ENCODE measurements around the gene FBXW7. TPM values are rescaled to one million over a fixed set of nuclear protein-coding genes. Genes with fewer than 3 reads are reported as not detected.

The FBXW7 gene
- total RNA-seq, 1 experiment from 2014 or later = 23.0 TPM

- TF ChIP-seq REST (IDR thresholded peaks at IDR 0.05; ENCODE audit: low read depth) (no peak), ELF1 (IDR thresholded peaks at IDR 0.05; ENCODE audit: borderline replicate concordance, low read depth) (no peak), SRF (IDR thresholded peaks at IDR 0.05; ENCODE audit: low read depth) (no peak)
These were observed 53.7 kb downstream of the FBXW7 start (continued) for GRCh38 chr4:152482211-152482610.

- ChIA-PET RAD21 (ENCODE audit: low non-redundant PET in 1 of 2, low total read pairs in 2 of 2, uncharacterized antibody in 2 of 2, unreplicated experiment in 2 of 2) (no interaction called here), CTCF (interaction anchor here (1.8 kb wide), 1 partner anchor 21 kb away, joined by 6 read pairs; no protein-coding TSS in a partner anchor), POLR2A (no interaction called here)
- no peaks in the 10 kb centered on the region for H3K4me1 ChIP-seq (ENCODE audit: control insufficient read depth in 1 of 2, insufficient read depth in 2 of 2, low read length in 2 of 2)
- no peak overlapping the region for H3K4me2 ChIP-seq (ENCODE audit: low read length)
- intact Hi-C loops (cut with micrococcal nuclease) = no loop called here
- ATAC-seq = no peak
- no peaks in the 10 kb centered on the region for H3K27me3 ChIP-seq (ENCODE audit: insufficient read depth, low read length)
- H3K9me2 ChIP-seq (ENCODE audit: insufficient read depth) = no peaks in the 10 kb centered on the region
- no TSS peak for BruUV-seq (replicated peaks)
- no peaks in the 10 kb centered on the region for H3K9me3 ChIP-seq (ENCODE audit: control insufficient read depth in 1 of 2, insufficient read depth in 1 of 2, low read depth in 1 of 2, low read length in 2 of 2)
- H3K9ac ChIP-seq (ENCODE audit: low read length) = no peak overlapping the region
- no peaks in the 10 kb centered on the region for H4K20me1 ChIP-seq (ENCODE audit: insufficient read depth)
- DNase-seq (ENCODE audit: low read depth, low spot score) = no peak
- H3K4me3 ChIP-seq (replicated peaks in 1 of 2; ENCODE audit: low read depth in 1 of 2, low read length in 2 of 2) = no peak overlapping the region
- H2AFZ ChIP-seq (ENCODE audit: low read depth, low read length, poor library complexity, severe bottlenecking) = no peak overlapping the region
- H3K79me2 ChIP-seq (ENCODE audit: insufficient read depth, low read length) = peaks cover 86% of the 10 kb centered on the region
- H3K27ac ChIP-seq (ENCODE audit: low read depth, low read length) = no peak overlapping the region
- H3K36me3 ChIP-seq (ENCODE audit: control insufficient read depth in 1 of 2, insufficient read depth in 2 of 2, low read length in 2 of 2) = no peaks in the 10 kb centered on the region
- no peak for TF ChIP-seq ZNF274 (IDR thresholded peaks at IDR 0.05; ENCODE audit: low read depth, low read length)
- no peak for TF ChIP-seq SP1 (IDR thresholded peaks at IDR 0.05; ENCODE audit: low read depth)
- TF ChIP-seq ZBTB33 (IDR thresholded peaks at IDR 0.05; ENCODE audit: extremely low read depth, insufficient replicate concordance, low read length) = no peak
- no peak for TF ChIP-seq MAX (IDR thresholded peaks at IDR 0.05)
- TF ChIP-seq EZH2phosphoT487 (IDR thresholded peaks at IDR 0.05; ENCODE audit: borderline replicate concordance) = no peak
- TF ChIP-seq ELF1 (IDR thresholded peaks at IDR 0.05; ENCODE audit: borderline replicate concordance, low read depth) = no peak
- no peak for TF ChIP-seq SIN3A (IDR thresholded peaks at IDR 0.05; ENCODE audit: low read depth)
- TF ChIP-seq EZH2 (IDR thresholded peaks at IDR 0.05) = no peak
- no peak for TF ChIP-seq POLR2A (IDR thresholded peaks at IDR 0.05; ENCODE audit: borderline replicate concordance, extremely low read depth, insufficient read depth, insufficient read length)
- TF ChIP-seq SRF (IDR thresholded peaks at IDR 0.05; ENCODE audit: low read depth) = no peak
- no peak for TF ChIP-seq YY1 (IDR thresholded peaks at IDR 0.05; ENCODE audit: extremely low read depth, insufficient replicate concordance, low read depth, low read length)
- no peak for TF ChIP-seq CBX3 (IDR thresholded peaks at IDR 0.05; ENCODE audit: low read depth)
- TF ChIP-seq RAD21 (IDR thresholded peaks at IDR 0.05; ENCODE audit: low read depth) = no peak
- no peak for TF ChIP-seq CEBPB (IDR thresholded peaks at IDR 0.05; ENCODE audit: low read depth)
These were observed 55.0 kb downstream of the FBXW7 start for GRCh38 chr4:152480901-152481300.

Data from HCT116 (cell line).